HFFc6 (cell line): ENCODE measurements around the gene CDC25C. TPM values are rescaled to one million over a fixed set of nuclear protein-coding genes. Genes with fewer than 3 reads are reported as not detected.

Experiments
- DNase-seq: peaks from one replicate; pipeline ENCODE4 v3.0.0-alpha.2; 2018
- H3K27ac Mint-ChIP-seq: 2 replicates; pipeline ENCODE4 v1.8.0; 2020; ENCODE audit warnings: mild to moderate bottlenecking, mixed read lengths
- H3K27me3 Mint-ChIP-seq: 2 replicates; pipeline ENCODE4 v1.8.0; 2021; ENCODE audit warnings: mild to moderate bottlenecking, moderate library complexity, mixed read lengths; ENCODE audit not compliant: insufficient read depth
- H3K36me3 Mint-ChIP-seq: 2 replicates; pipeline ENCODE4 v1.8.0; 2021; ENCODE audit warnings: low read depth, mixed read lengths
- H3K4me1 Mint-ChIP-seq: 2 replicates; pipeline ENCODE4 v1.8.0; 2020; ENCODE audit warnings: low read depth, mixed read lengths
- H3K4me3 Mint-ChIP-seq: 2 replicates; pipeline ENCODE4 v1.8.0; 2020; ENCODE audit warnings: mild to moderate bottlenecking, moderate library complexity, mixed read lengths
- H3K9me3 Mint-ChIP-seq: 2 replicates; pipeline ENCODE4 v1.8.0; 2020; ENCODE audit warnings: mild to moderate bottlenecking, mixed read lengths
- total RNA-seq, 6 experiments: library from RNA; stranded (reverse); fragmentation: NEBNext Ultra II Directional; extraction: Animal tissue kit (Norgen Biotek cat#: 25700); gene quantifications; 2 replicates in 1 of 6; 3 replicates in 5 of 6; pipeline ENCODE4 v1.2.3, GENCODE V29; 2021
- TF ChIP-seq, protein P1 (sequence below): fragments of 200-600 bp; sonication (generic); IDR thresholded peaks from 2 replicates; pipeline ENCODE4 v1.5.0; 2021; ENCODE audit warnings: antibody characterized with exemption, mild to moderate bottlenecking

CDC25C gene
- total RNA-seq, 6 experiments from 2014 or later, result 4.1 to 10.5 (median 8.7) TPM

DNA sequence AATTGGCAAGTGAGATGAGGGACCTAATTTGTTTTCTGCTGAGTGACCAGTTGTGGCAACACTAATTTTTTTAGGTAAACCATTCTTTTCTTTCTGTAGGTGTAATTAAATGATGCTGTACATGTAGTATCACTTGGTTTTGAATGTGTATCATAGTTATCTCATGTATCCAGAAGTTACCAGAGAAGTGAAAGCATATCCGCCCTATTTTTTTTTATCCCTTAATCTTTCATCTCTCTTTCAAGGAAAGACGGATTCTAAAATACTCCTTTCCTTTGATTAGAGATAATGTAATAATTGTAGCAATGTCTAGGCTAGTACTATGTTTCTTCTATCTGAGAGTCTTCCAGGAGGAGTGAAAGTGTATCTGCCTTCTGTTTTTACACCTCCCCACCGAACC is 28.0 kb upstream of the CDC25C start:
- H3K4me3 Mint-ChIP-seq, result no peak overlapping the region
- DNase-seq, result no peak
- peaks cover 19% of the 10 kb centered on the region for H3K4me1 Mint-ChIP-seq
- H3K27ac Mint-ChIP-seq, result no peak overlapping the region
- no peaks in the 10 kb centered on the region for H3K36me3 Mint-ChIP-seq
- no peaks in the 10 kb centered on the region for H3K9me3 Mint-ChIP-seq
- H3K27me3 Mint-ChIP-seq, result no peaks in the 10 kb centered on the region
- TF ChIP-seq, protein P1, sequence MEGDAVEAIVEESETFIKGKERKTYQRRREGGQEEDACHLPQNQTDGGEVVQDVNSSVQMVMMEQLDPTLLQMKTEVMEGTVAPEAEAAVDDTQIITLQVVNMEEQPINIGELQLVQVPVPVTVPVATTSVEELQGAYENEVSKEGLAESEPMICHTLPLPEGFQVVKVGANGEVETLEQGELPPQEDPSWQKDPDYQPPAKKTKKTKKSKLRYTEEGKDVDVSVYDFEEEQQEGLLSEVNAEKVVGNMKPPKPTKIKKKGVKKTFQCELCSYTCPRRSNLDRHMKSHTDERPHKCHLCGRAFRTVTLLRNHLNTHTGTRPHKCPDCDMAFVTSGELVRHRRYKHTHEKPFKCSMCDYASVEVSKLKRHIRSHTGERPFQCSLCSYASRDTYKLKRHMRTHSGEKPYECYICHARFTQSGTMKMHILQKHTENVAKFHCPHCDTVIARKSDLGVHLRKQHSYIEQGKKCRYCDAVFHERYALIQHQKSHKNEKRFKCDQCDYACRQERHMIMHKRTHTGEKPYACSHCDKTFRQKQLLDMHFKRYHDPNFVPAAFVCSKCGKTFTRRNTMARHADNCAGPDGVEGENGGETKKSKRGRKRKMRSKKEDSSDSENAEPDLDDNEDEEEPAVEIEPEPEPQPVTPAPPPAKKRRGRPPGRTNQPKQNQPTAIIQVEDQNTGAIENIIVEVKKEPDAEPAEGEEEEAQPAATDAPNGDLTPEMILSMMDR, result no peak

DNA sequence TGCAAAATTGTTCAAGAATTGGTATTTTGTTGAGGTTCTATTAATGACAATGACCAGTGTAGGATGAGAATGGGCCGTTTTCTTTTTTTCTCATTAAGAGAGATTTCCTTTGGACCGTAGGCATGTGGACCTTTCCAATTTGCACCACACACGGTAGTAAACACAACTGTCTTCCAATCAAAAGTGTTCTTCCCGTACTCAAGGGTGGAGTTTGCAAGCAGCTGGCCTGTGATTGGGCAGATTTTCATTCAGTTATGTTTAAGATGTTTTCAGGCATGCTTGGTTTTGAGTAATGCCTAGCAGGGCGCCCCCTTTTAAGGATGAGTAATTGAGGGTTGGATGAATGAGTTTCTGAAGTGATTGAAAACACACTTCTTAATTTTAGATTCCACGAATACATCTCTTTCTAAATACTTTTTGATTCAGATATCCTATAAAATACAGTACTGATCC is 23.3 kb upstream of the CDC25C start:
- H3K9me3 Mint-ChIP-seq, result peaks cover 9% of the 10 kb centered on the region
- H3K27me3 Mint-ChIP-seq, result no peaks in the 10 kb centered on the region; the same call in 1 of the 2 replicates
- peaks cover 26% of the 10 kb centered on the region for H3K36me3 Mint-ChIP-seq
- TF ChIP-seq, protein P1, result peak; percentile 61
- DNase-seq, result peak; percentile 84
- H3K4me1 Mint-ChIP-seq, result peaks cover 47% of the 10 kb centered on the region
- peak overlapping the region; percentile 98 for H3K4me3 Mint-ChIP-seq
- peak overlapping the region; percentile 95 for H3K27ac Mint-ChIP-seq

DNA sequence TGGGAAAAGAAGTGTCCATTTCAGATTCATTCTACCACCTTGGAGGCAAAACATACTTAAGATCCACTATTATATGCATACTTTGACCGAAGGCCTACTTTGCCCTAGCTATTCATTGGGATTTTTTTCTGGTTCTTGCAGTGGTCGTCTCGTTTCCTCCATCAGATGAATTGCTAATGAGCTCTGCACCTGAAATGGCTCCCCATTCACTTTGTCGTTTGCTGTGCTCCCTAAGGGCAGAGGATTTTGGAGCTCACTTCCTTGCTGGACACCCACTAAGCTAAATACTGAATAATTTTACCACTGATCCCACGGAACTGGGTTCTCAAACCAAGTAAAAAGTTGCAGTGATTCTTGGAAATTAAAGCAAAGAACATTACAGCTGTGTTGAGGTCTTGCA is 22.8 kb upstream of the CDC25C start:
- Mint-ChIP-seq H3K4me3 (peak overlapping the region; percentile 98), H3K27ac (peak overlapping the region; percentile 95), H3K36me3 (peaks cover 28% of the 10 kb centered on the region), H3K9me3 (peaks cover 9% of the 10 kb centered on the region), H3K27me3 (no peaks in the 10 kb centered on the region; the same call in 1 of the 2 replicates), H3K4me1 (peaks cover 53% of the 10 kb centered on the region)
- no peak for DNase-seq
- TF ChIP-seq, protein P1, result no peak

DNA sequence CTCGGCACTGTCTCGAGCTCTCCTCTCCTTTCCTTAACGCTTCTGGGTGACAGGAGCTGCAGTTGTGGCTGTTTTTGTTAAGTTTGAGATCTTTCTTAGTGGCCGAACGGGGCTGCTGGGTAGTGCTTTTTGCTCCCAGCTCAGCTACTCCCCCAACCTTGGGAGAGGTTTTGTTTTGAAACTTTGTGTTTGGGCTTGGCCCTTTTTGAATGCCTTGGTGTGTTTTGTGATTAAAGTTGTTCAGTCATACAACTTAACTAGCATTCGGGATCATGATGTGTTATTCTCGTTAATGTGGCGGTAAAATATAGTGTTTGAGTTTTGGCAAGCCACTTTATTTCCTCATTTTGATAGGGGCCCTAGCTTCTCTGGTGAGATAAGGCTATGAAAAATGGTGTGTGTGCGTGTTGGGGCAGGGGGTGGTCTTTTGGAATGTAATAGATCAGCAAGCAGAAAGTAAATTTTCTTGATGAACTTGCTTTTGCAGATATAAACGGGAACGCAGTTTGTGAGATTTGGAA is 22.0 kb upstream of the CDC25C start:
- Mint-ChIP-seq H3K4me1 (peaks cover 58% of the 10 kb centered on the region), H3K9me3 (peaks cover 9% of the 10 kb centered on the region), H3K27ac (peak overlapping the region; percentile 95), H3K36me3 (peaks cover 28% of the 10 kb centered on the region), H3K4me3 (peak overlapping the region; percentile 98), H3K27me3 (no peaks in the 10 kb centered on the region; the same call in 1 of the 2 replicates)
- DNase-seq, result no peak
- TF ChIP-seq, protein P1, result no peak

DNA sequence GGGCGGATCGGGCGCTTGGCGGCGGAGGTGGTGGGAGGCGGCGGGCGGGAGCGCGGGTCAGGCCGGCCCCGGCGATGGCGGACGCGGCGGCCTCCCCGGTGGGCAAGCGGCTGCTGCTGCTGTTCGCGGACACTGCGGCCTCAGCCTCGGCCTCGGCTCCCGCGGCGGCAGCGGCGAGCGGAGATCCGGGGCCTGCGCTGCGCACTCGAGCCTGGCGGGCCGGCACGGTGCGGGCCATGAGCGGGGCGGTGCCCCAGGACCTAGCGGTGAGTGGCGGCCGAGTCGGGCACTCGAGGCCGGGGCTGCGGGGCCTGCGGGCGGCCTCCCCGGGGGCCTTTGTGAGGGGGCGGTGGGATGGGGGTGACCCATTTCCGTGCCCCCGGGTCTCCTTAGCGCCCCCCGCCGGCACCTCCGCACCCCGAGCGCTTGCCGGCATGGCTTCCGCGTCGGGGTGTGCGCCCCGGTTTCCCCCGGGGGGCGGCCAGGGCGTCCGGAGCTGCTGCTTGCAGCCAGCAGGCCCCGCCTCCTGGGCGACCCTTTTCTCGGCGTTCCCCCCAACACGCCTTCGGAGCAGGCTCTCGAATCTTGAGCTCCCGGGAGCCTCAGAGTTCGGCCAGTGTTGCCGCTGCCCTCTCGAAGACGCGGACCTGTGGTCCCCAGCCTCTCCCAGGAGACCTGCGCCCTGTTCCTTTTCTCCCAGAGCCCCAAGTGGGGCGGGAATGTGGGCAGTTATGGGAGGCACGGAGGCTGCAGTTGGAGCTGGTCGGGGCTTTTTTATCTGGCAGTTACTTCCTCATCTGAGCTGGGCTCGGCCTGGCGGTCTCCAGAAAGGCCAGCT is 21.3 kb upstream of the CDC25C start:
- TF ChIP-seq, protein P1, result peak; percentile 68
- Mint-ChIP-seq H3K9me3 (peaks cover 9% of the 10 kb centered on the region), H3K36me3 (peaks cover 28% of the 10 kb centered on the region), H3K27me3 (no peaks in the 10 kb centered on the region; the same call in 1 of the 2 replicates), H3K4me3 (peak overlapping the region; percentile 98), H3K27ac (peak overlapping the region; percentile 95), H3K4me1 (peaks cover 58% of the 10 kb centered on the region)
- DNase-seq, result peak; percentile 36
